Nucleus accumbens (tissue), 56 donors: Measurements from ENCODE around the gene STX8.

Experiments used
- DNase-seq, 56 donors: peaks; one replicate each; lab custom pipeline; 2025; lab: John Stamatoyannopoulos, UW

Gene STX8

GRCh38 chr17:9220398-9221146 lies 355.0 kb downstream of the STX8 start:
- peak in 4 of 56 donors; percentile 16 to 30 (median 22) for DNase-seq

GRCh38 chr17:9219631-9220397 lies 355.8 kb downstream of the STX8 start:
- DNase-seq = no peak

- no peak for DNase-seq
These were observed 356.7 kb downstream of the STX8 start for GRCh38 chr17:9218911-9219310.

- DNase-seq = no peak
These were observed 357.5 kb downstream of the STX8 start for GRCh38 chr17:9218064-9218635.

- no peak for DNase-seq
These were observed 358.2 kb downstream of the STX8 start for GRCh38 chr17:9217151-9218056.

GRCh38 chr17:9215465-9215864 lies 360.2 kb downstream of the STX8 start:
- no peak for DNase-seq

- DNase-seq = no peak
These were observed 362.3 kb downstream of the STX8 start for GRCh38 chr17:9213303-9213640.

GRCh38 chr17:9212376-9213302 lies 363.0 kb downstream of the STX8 start:
- DNase-seq = no peak

GRCh38 chr17:9211133-9211765 lies 364.4 kb downstream of the STX8 start:
- DNase-seq = peak in 8 of 56 donors; percentile 6 to 31 (median 18)

GRCh38 chr17:9209781-9210370 lies 365.7 kb downstream of the STX8 start:
- DNase-seq = no peak

GRCh38 chr17:9209347-9209746 lies 366.3 kb downstream of the STX8 start:
- DNase-seq = no peak

GRCh38 chr17:9208381-9209105 lies 367.1 kb downstream of the STX8 start:
- DNase-seq = no peak

- DNase-seq = no peak
These were observed 368.8 kb downstream of the STX8 start for GRCh38 chr17:9206741-9207332.

GRCh38 chr17:9206410-9206703 lies 369.3 kb downstream of the STX8 start:
- DNase-seq = no peak

- no peak for DNase-seq
These were observed 369.9 kb downstream of the STX8 start for GRCh38 chr17:9205520-9206409.

- DNase-seq = peak in 1 of 56 donors; percentile 29
These were observed 370.8 kb downstream of the STX8 start for GRCh38 chr17:9204637-9205329.
